IPS DF 4.7 (cell line): Measurements from ENCODE around the gene MZB1.
"Not testable (repeated sequence)": the region's sequence is repeated elsewhere in the genome, so short reads cannot be mapped to it uniquely, and the experiment has no call there.

Source experiments
- DNase-seq: peaks from one replicate; pipeline ENCODE4 v3.0.0-alpha.2; 2013; ENCODE audit warnings: low spot score; ENCODE audit errors: extremely low read depth

MZB1 gene

GRCh38 chr5:139392678-139393496 lies 3.2 kb upstream of the MZB1 start:
- DNase-seq, result no peak

GRCh38 chr5:139392324-139392677 lies 2.6 kb upstream of the MZB1 start:
- DNase-seq, result no peak

GRCh38 chr5:139391570-139392323 lies 2.0 kb upstream of the MZB1 start:
- no peak for DNase-seq

GRCh38 chr5:139390639-139391569 lies 1.2 kb upstream of the MZB1 start:
- no peak for DNase-seq

GRCh38 chr5:139388198-139388821 lies 1.4 kb downstream of the MZB1 start:
- no peak for DNase-seq

GRCh38 chr5:139387611-139388197 lies 2.0 kb downstream of the MZB1 start:
- no peak for DNase-seq

- not testable (repeated sequence) for DNase-seq
These were observed 2.8 kb downstream of the MZB1 start for GRCh38 chr5:139386956-139387355.

- DNase-seq, result no peak
These were observed 3.7 kb downstream of the MZB1 start for GRCh38 chr5:139386050-139386438.

GRCh38 chr5:139385061-139386049 lies 4.4 kb downstream of the MZB1 start:
- no peak for DNase-seq

- DNase-seq, result no peak
These were observed 5.1 kb downstream of the MZB1 start for GRCh38 chr5:139384591-139385051.

GRCh38 chr5:139383993-139384590 lies 5.6 kb downstream of the MZB1 start:
- DNase-seq, result no peak

GRCh38 chr5:139383275-139383992 lies 6.3 kb downstream of the MZB1 start, which contains the start of gene SLC23A1:
SLC23A1 (minus strand) TSS chr5:139383297; CDS start chr5:139383253, 44 bp downstream.
- DNase-seq, result no peak

GRCh38 chr5:139382807-139383206 lies 6.9 kb downstream of the MZB1 start:
- DNase-seq, result no peak

GRCh38 chr5:139381837-139382761 lies 7.6 kb downstream of the MZB1 start:
- no peak for DNase-seq

- DNase-seq, result no peak
These were observed 9.9 kb downstream of the MZB1 start for GRCh38 chr5:139379626-139380449.

- DNase-seq, result no peak
These were observed 10.8 kb downstream of the MZB1 start for GRCh38 chr5:139378941-139379361.
